Activated B cell treated with CpG ODN at 0.5 μM for 24 hours (primary cell): ENCODE data around the gene TMF1. TPM values are rescaled to one million over a fixed set of nuclear protein-coding genes. Genes with fewer than 3 reads are reported as not detected.

ENCODE experiments used
- ATAC-seq: fragments of 200-7000 bp; cut with Tn5 transposase; one replicate; pipeline ENCODE4 v1.10.0; 2021; ENCODE audit warnings: low read depth, mild to moderate bottlenecking, moderate library complexity
- CTCF ChIA-PET: fragments of 350-600 bp; sonication (Branson Sonifier 250); formaldehyde crosslinking; loops from one replicate; lab custom pipeline; 2021; ENCODE audit warnings: antibody characterized with exemption; lab: Charles Lee
- POLR2A ChIA-PET: fragments of 350-600 bp; sonication (Branson Sonifier 250); formaldehyde crosslinking; loops from one replicate; lab custom pipeline; 2021; ENCODE audit warnings: antibody characterized with exemption; lab: Charles Lee
- DNase-seq: peaks from one replicate; pipeline ENCODE4 v3.0.0; 2022
- H3K27ac Mint-ChIP-seq: one replicate; pipeline ENCODE4 v1.8.0; 2020; ENCODE audit warnings: mixed read lengths
- H3K27me3 Mint-ChIP-seq: one replicate; pipeline ENCODE4 v1.8.0; 2021; ENCODE audit warnings: mixed read lengths
- H3K36me3 Mint-ChIP-seq: one replicate; pipeline ENCODE4 v1.8.0; 2021; ENCODE audit warnings: low read depth, mixed read lengths
- H3K4me1 Mint-ChIP-seq: one replicate; pipeline ENCODE4 v1.8.0; 2021; ENCODE audit warnings: mixed read lengths
- H3K4me3 Mint-ChIP-seq: one replicate; pipeline ENCODE4 v1.8.0; 2020; ENCODE audit warnings: mild to moderate bottlenecking, mixed read lengths
- H3K9me3 Mint-ChIP-seq: one replicate; pipeline ENCODE4 v1.8.0; 2020; ENCODE audit warnings: mixed read lengths
- CTCF ChIP-seq: fragments of 200-600 bp; IDR thresholded peaks from one replicate; pipeline ENCODE4 v1.8.0; 2022; ENCODE audit warnings: antibody characterized with exemption, mild to moderate bottlenecking
- intact Hi-C: fragments of 100-400 bp; cut with micrococcal nuclease; formaldehyde crosslinking; loops from one replicate; pipeline ENCODE4 v1.15.1; 2024
- total RNA-seq: library from RNA; stranded (reverse); gene quantifications from 2 replicates; pipeline ENCODE4 v1.2.3, GENCODE V29; 2022

The TMF1 gene
- total RNA-seq, 1 donor from 2014 or later = 43.6 TPM

DNA sequence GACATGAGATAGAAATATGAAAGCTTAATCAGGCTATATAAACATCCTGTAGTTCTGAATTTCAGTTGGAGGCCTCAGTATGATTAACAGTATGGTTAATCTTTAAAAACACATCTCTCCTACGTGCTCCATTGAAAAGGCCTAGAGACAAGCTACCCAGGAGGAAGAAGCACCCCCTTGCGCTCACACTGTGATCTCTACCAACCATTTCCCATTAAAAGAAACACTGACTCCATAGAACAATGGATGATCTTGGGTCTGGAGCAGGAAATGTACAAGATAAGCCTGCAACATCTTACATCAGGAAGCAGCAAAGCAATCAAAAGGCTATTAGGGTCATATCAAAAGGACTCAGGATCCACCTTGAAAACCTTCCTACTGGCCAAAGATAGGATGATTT lies 35.2 kb downstream of the TMF1 start:
- CTCF ChIA-PET = no interaction called here
- ATAC-seq (no peak), DNase-seq (no peak)
- intact Hi-C loops = no loop called here
- POLR2A ChIA-PET = interaction anchor here (0.8 to 1.0 kb wide), 2 partner anchors 12 to 66 kb away, joined by 3 read pairs; no protein-coding TSS in a partner anchor
- TF ChIP-seq CTCF = no peak
- no peaks in the 10 kb centered on the region for H3K27me3 Mint-ChIP-seq
- peaks cover 12% of the 10 kb centered on the region for H3K36me3 Mint-ChIP-seq
- H3K9me3 Mint-ChIP-seq = no peaks in the 10 kb centered on the region
- peaks cover 9% of the 10 kb centered on the region for H3K4me1 Mint-ChIP-seq
- H3K27ac Mint-ChIP-seq = no peak overlapping the region
- no peak overlapping the region for H3K4me3 Mint-ChIP-seq

DNA sequence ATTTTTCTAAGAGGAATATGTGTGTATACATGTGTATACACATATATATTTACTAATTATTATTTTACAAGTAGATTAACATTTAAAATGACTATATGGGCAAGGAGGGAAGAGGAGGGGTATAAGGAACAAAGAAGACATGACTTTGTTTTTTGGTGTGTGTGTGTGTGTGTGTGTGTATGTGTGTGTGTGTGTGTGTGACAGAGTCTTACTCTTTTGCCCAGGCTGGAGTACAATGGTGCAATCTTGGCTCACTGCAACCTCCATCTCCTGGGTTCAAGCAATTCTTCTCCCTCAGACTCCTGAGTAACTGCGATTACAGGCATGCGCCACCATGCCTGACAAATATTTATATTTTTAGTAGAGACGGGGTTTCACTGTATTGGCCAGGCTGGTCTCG lies 36.0 kb downstream of the TMF1 start:
- H3K4me3 Mint-ChIP-seq = no peak overlapping the region
- H3K27ac Mint-ChIP-seq = no peak overlapping the region
- no peak for DNase-seq
- H3K27me3 Mint-ChIP-seq = no peaks in the 10 kb centered on the region
- POLR2A ChIA-PET = no interaction called here
- CTCF ChIA-PET = no interaction called here
- TF ChIP-seq CTCF = no peak
- H3K4me1 Mint-ChIP-seq = peaks cover 9% of the 10 kb centered on the region
- H3K36me3 Mint-ChIP-seq = peaks cover 9% of the 10 kb centered on the region
- intact Hi-C loops = no loop called here
- no peaks in the 10 kb centered on the region for H3K9me3 Mint-ChIP-seq
- no peak for ATAC-seq

DNA sequence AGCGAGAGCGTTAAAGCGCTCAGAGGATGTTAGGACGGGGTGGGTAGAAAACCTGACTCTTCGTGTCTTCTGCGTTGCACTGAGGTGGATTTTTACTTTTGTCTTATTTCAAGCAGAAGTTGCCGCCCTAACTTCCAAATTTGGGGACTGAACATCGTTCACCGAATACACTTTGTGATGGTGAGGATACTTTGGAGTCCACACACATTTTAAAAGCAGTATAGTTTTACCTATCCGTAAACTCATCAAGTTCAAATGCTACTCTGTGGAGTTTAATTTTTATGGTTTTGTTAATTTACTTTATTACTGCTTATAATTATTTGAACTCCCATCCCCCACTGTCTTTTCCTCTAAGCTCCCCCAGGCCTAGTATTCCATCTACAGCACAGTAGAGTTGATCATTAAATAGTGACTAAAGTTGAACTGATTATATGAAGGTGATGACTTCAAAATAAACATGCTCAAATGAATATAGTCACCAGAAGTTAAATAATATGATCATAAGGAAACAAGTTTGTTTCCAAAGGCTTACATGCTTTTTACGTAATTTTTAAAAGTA lies 38.0 kb downstream of the TMF1 start:
- DNase-seq (no peak), ATAC-seq (no peak)
- CTCF ChIA-PET = interaction anchor here (0.8 to 1.5 kb wide), 4 partner anchors 18 to 108 kb away, joined by 3 to 4 read pairs (median 3); partner anchors contain the start of genes LMOD3 and TMF1
- intact Hi-C loops = no loop called here
- Mint-ChIP-seq H3K36me3 (peaks cover 8% of the 10 kb centered on the region), H3K4me3 (peak overlapping the region; percentile 85), H3K27me3 (no peaks in the 10 kb centered on the region), H3K4me1 (peaks cover 9% of the 10 kb centered on the region), H3K27ac (no peak overlapping the region), H3K9me3 (no peaks in the 10 kb centered on the region)
- TF ChIP-seq CTCF = no peak
- POLR2A ChIA-PET = interaction anchor here (0.6 to 2.5 kb wide), 6 partner anchors 38 to 76 kb away, joined by 3 to 9 read pairs (median 4); partner anchors contain the start of genes ARL6IP5 and TMF1

GRCh38 chr3:69013253-69014021 lies 38.7 kb downstream of the TMF1 start, which contains the start of gene EOGT:
Gene EOGT (minus strand): TSS chr3:69013684. CDS start chr3:69009846, 3,838 bp downstream.
- Mint-ChIP-seq H3K36me3 (peaks cover 7% of the 10 kb centered on the region), H3K27me3 (no peaks in the 10 kb centered on the region), H3K9me3 (no peaks in the 10 kb centered on the region), H3K4me1 (peaks cover 9% of the 10 kb centered on the region), H3K27ac (peak within 1 kb of the TSS; percentile 61), H3K4me3 (peak within 1 kb of the TSS; percentile 85)
- intact Hi-C loops = loop anchor here (1.0 kb wide), 3 partner anchors 39 to 293 kb away; partner anchors contain the start of genes ARL6IP5 and TMF1
- ChIA-PET CTCF (interaction anchor here (0.8 to 1.5 kb wide), 5 partner anchors 18 to 109 kb away, joined by 3 to 4 read pairs (median 3); partner anchors contain the start of genes LMOD3 and TMF1), POLR2A (interaction anchor here (0.6 to 2.5 kb wide), 6 partner anchors 39 to 77 kb away, joined by 3 to 9 read pairs (median 4); partner anchors contain the start of genes ARL6IP5 and TMF1)
- no peak for TF ChIP-seq CTCF
- ATAC-seq (peak; percentile 88), DNase-seq (peak; percentile 80)
